Measurements from ENCODE around the gene NAMPT.

The NAMPT gene

GRCh38 chr7:106243893-106244292, 40.9 kb downstream of the NAMPT start:
- Histone ChIP-seq H3K9me2 (ENCODE audit: low read depth, low read length) (no peaks in the 10 kb centered on the region), H3K4me2 (ENCODE audit: low read length) (no peak overlapping the region), H3K27me3 (ENCODE audit: insufficient read depth, low read length) (no peaks in the 10 kb centered on the region), H3K9me3 (ENCODE audit: low read length) (no peaks in the 10 kb centered on the region), H3F3A (ENCODE audit: insufficient read depth, low read length) (no peaks in the 10 kb centered on the region), H3K36me3 (ENCODE audit: insufficient read depth, low read length) (peaks cover 14% of the 10 kb centered on the region), H4K20me1 (ENCODE audit: insufficient read depth, low read length) (no peaks in the 10 kb centered on the region), H2AFZ (ENCODE audit: low read length) (no peak overlapping the region), H3K4me1 (ENCODE audit: insufficient read depth, low read length, severe bottlenecking) (no peaks in the 10 kb centered on the region), H3K9ac (ENCODE audit: low read length) (no peak overlapping the region), H3K4me3 (ENCODE audit: low read depth, low read length, poor library complexity, severe bottlenecking) (no peak overlapping the region), H3K27ac (ENCODE audit: low read depth, low read length, poor library complexity, severe bottlenecking) (no peak overlapping the region), H3K79me2 (ENCODE audit: insufficient read depth, low read length) (no peaks in the 10 kb centered on the region)
- no peak for TF ChIP-seq CTCF (IDR thresholded peaks at IDR 0.05; ENCODE audit: low read length)
- no peak for TF ChIP-seq EZH2 (IDR thresholded peaks at IDR 0.05; ENCODE audit: borderline replicate concordance, low read length)

DNA sequence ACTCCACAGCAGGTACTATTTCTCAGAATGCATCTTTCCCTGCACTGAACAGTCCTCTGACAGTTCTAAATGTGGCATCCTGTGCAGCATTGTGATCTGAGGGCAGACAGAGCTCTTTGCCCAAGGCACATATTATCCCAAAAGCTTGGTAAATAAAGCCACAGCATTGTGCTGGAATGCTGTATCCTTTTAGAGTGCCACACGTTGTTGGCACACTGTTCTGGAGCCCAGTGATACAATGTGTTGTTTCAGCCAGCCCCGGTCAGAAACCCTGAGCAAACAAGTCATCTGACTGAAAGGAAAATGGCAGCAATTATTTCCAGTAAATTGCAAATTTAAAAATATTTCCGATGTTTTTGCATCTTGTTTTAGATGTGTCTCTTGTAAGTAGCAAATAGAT, 45.4 kb downstream of the NAMPT start:
- H3K4me3 ChIP-seq (ENCODE audit: low read depth, low read length, poor library complexity, severe bottlenecking) = no peak overlapping the region
- no peak overlapping the region for H3K27ac ChIP-seq (ENCODE audit: low read depth, low read length, poor library complexity, severe bottlenecking)
- no peak overlapping the region for H3K9ac ChIP-seq (ENCODE audit: low read length)
- H4K20me1 ChIP-seq (ENCODE audit: insufficient read depth, low read length) = no peaks in the 10 kb centered on the region
- TF ChIP-seq CTCF (IDR thresholded peaks at IDR 0.05; ENCODE audit: low read length) (no peak), EZH2 (IDR thresholded peaks at IDR 0.05; ENCODE audit: borderline replicate concordance, low read length) (no peak)
- H3K27me3 ChIP-seq (ENCODE audit: insufficient read depth, low read length) = no peaks in the 10 kb centered on the region
- no peaks in the 10 kb centered on the region for H3K79me2 ChIP-seq (ENCODE audit: insufficient read depth, low read length)
- H3K36me3 ChIP-seq (ENCODE audit: insufficient read depth, low read length) = no peaks in the 10 kb centered on the region
- H3K9me2 ChIP-seq (ENCODE audit: low read depth, low read length) = no peaks in the 10 kb centered on the region
- no peaks in the 10 kb centered on the region for H3K9me3 ChIP-seq (ENCODE audit: low read length)
- H3K4me1 ChIP-seq (ENCODE audit: insufficient read depth, low read length, severe bottlenecking) = no peaks in the 10 kb centered on the region
- H3K4me2 ChIP-seq (ENCODE audit: low read length) = no peak overlapping the region
- no peak overlapping the region for H2AFZ ChIP-seq (ENCODE audit: low read length)
- H3F3A ChIP-seq (ENCODE audit: insufficient read depth, low read length) = no peaks in the 10 kb centered on the region

GRCh38 chr7:106238830-106239229, 46.0 kb downstream of the NAMPT start:
- no peak overlapping the region for H2AFZ ChIP-seq (ENCODE audit: low read length)
- H3K9me2 ChIP-seq (ENCODE audit: low read depth, low read length) = no peaks in the 10 kb centered on the region
- TF ChIP-seq CTCF (IDR thresholded peaks at IDR 0.05; ENCODE audit: low read length) = no peak
- no peak for TF ChIP-seq EZH2 (IDR thresholded peaks at IDR 0.05; ENCODE audit: borderline replicate concordance, low read length)

More at GRCh38 chr7:106238830-106239229, 46.0 kb downstream of the NAMPT start:
- Histone ChIP-seq H3F3A (ENCODE audit: insufficient read depth, low read length) (no peaks in the 10 kb centered on the region), H3K4me3 (ENCODE audit: low read depth, low read length, poor library complexity, severe bottlenecking) (no peak overlapping the region), H3K4me2 (ENCODE audit: low read length) (no peak overlapping the region), H3K27me3 (ENCODE audit: insufficient read depth, low read length) (no peaks in the 10 kb centered on the region), H3K9me3 (ENCODE audit: low read length) (no peaks in the 10 kb centered on the region), H3K79me2 (ENCODE audit: insufficient read depth, low read length) (no peaks in the 10 kb centered on the region), H3K4me1 (ENCODE audit: insufficient read depth, low read length, severe bottlenecking) (no peaks in the 10 kb centered on the region), H3K27ac (ENCODE audit: low read depth, low read length, poor library complexity, severe bottlenecking) (no peak overlapping the region), H3K36me3 (ENCODE audit: insufficient read depth, low read length) (no peaks in the 10 kb centered on the region), H4K20me1 (ENCODE audit: insufficient read depth, low read length) (no peaks in the 10 kb centered on the region), H3K9ac (ENCODE audit: low read length) (no peak overlapping the region)
